ENCODE measurements around the gene ADGRG3.

The ADGRG3 gene

GRCh38 chr16:57738844-57739243, 70.7 kb downstream of the ADGRG3 start:
- Histone ChIP-seq H3K27ac (replicated peaks) (no peak overlapping the region), H3K4me3 (replicated peaks; ENCODE audit: insufficient read depth, low read length) (no peak overlapping the region), H3K27me3 (ENCODE audit: insufficient read depth, poor library complexity, severe bottlenecking) (no peaks in the 10 kb centered on the region)
- no peak for DNase-seq (ENCODE audit: low read depth in 1 of 2, low spot score in 1 of 2)
- no peak for TF ChIP-seq GABPA (IDR thresholded peaks at IDR 0.05; ENCODE audit: low read depth)
- TF ChIP-seq REST (IDR thresholded peaks at IDR 0.05; ENCODE audit: insufficient replicate concordance, low read depth): no peak
- no peak for TF ChIP-seq CTCF (IDR thresholded peaks at IDR 0.05; ENCODE audit: insufficient read depth, low read length)
- TF ChIP-seq POLR2AphosphoS5 (IDR thresholded peaks at IDR 0.05; ENCODE audit: low read depth): no peak
- TF ChIP-seq SPI1 (IDR thresholded peaks at IDR 0.05; ENCODE audit: borderline replicate concordance, low read depth): no peak
